Prostate gland (tissue), 2 donors: ENCODE data around the gene PRR7.

ENCODE experiments used
- CTCF ChIP-seq, 4 experiments: fragments of 200-600 bp in 2 of 4; fragments of 450-650 bp in 2 of 4; sonication (generic) in 2 of 4; IDR thresholded peaks; 1 replicate in 3 of 4; 2 replicates in 1 of 4; pipeline ENCODE4 v1.5.1; 2016 to 2019; ENCODE audit warnings: antibody characterized with exemption in 4 of 4, mild to moderate bottlenecking in 2 of 4, moderate library complexity in 2 of 4
- POLR2A ChIP-seq: fragments of 450-650 bp; IDR thresholded peaks from one replicate; pipeline ENCODE4 v1.6.1; 2016; ENCODE audit warnings: antibody characterized with exemption, mild to moderate bottlenecking
- POLR2AphosphoS5 ChIP-seq: sonication (generic); formaldehyde crosslinking; IDR thresholded peaks from one replicate; pipeline ENCODE4 v1.6.1; 2017; ENCODE audit warnings: antibody characterized with exemption

- no peak for TF ChIP-seq CTCF (IDR thresholded peaks at IDR 0.05)
- no peak for TF ChIP-seq POLR2A
- no peak for TF ChIP-seq POLR2AphosphoS5
Measured at GRCh38 chr5:177499842-177500241, 53.2 kb downstream of the PRR7 start.
